Frontal cortex (tissue), 1 donor: ENCODE data around the gene INSL4. TPM values are rescaled to one million over a fixed set of nuclear protein-coding genes. Genes with fewer than 3 reads are reported as not detected.

Experiments
- small RNA-seq: library from RNA; depleted of rRNA; stranded (forward); fragments of <200 nt; gene quantifications from one replicate; pipeline ENCODE3, GENCODE V24; 2014
- total RNA-seq: library from RNA; depleted of rRNA; stranded (reverse); fragments of >200 nt; gene quantifications from one replicate; pipeline ENCODE4 v1.2.3, GENCODE V29; 2014

The INSL4 gene
- total RNA-seq, 1 donor from 2014 or later = not detected

Small RNA genes within 50 kb of the gene (small RNA-seq; reads per million reads assigned to genes)
- gene AL133547.1 = not detected

Other genes starting within 250 kb of the INSL4 start
- gene JAK2, start 246.1 kb upstream of the INSL4 start, total RNA-seq = 58.7 TPM
- not detected for gene INSL6, start 45.8 kb upstream of the INSL4 start, total RNA-seq
- not detected for gene RLN2, start 73.3 kb downstream of the INSL4 start, total RNA-seq
- not detected for gene RLN1, start 108.5 kb downstream of the INSL4 start, total RNA-seq
- gene PLGRKT, start 206.5 kb downstream of the INSL4 start, total RNA-seq = 23.2 TPM
- gene CD274, start 219.1 kb downstream of the INSL4 start, total RNA-seq = under 0.01 TPM